Stimulated activated CD8-positive, alpha-beta memory T cell treated with anti-CD3 and anti-CD28 coated beads, Interleukin-2, amount 100 ng/mL, for 48 hours (primary cell): ENCODE data around the gene CCIN.
A peak's percentile ranks its signal among the peaks of the same experiment; 100 is the strongest.

Source experiments
- DNase-seq, 2 donors: peaks; one replicate each; pipeline ENCODE4 v3.0.0-alpha.2; 2020; ENCODE audit warnings: low read depth in 2 of 2

The CCIN gene

DNA sequence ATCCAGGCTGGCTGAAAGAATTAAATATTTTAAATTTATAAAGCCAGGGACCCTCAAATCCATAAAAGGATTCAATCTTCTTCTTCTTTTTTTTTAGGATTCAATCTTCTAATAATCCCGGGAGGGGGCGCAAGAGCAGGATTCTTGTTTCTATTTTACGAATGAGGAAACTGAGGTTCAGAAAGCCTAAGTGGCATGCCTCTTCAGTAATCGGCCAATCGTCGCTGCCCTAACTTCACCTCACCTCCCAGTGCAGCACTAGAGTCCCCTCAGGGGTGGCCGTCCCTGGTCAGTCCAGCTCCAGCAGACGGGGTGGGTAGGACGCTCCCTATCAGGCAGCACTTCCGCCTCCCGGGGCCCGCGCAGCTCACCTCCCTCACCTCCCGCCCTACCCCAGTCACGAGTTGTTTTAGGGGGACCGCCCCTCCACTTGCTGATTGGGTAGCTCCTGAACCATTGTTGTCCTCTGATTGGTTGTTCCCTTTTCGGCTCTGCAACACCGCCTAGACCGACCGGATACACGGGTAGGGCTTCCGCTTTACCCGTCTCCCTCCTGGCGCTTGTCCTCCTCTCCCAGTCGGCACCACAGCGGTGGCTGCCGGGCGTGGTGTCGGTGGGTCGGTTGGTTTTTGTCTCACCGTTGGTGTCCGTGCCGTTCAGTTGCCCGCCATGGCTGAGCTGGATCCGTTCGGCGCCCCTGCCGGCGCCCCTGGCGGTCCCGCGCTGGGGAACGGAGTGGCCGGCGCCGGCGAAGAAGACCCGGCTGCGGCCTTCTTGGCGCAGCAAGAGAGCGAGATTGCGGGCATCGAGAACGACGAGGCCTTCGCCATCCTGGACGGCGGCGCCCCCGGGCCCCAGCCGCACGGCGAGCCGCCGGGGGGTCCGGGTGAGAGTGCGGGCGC lies 21.5 kb downstream of the CCIN start, which contains the start of gene CLTA:
Gene CLTA (plus strand): TSS at position 534 of the 902 bp plus-strand sequence. CDS start 136 bp downstream, at position 670.
- peak; percentile 89 to 91 for DNase-seq

DNA sequence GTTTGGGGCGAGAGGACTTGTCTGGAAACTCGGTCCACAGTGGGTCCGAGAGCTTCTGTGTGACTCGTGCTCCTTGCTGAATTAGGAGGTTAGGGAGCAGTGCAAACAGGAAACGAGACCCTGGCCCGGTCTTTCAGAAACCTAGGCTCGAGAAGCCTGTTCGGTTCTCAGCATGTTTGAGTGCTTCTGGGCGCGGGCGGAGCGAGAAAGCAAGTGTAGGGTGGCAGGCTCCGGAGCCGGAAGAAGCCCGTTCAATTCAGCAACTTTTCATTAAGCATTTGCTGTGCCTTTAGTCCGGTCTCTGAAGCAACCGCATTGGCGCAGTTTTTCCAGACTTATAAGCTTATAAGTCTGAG lies 22.1 kb downstream of the CCIN start:
- peak; percentile 16 to 28 for DNase-seq

DNA sequence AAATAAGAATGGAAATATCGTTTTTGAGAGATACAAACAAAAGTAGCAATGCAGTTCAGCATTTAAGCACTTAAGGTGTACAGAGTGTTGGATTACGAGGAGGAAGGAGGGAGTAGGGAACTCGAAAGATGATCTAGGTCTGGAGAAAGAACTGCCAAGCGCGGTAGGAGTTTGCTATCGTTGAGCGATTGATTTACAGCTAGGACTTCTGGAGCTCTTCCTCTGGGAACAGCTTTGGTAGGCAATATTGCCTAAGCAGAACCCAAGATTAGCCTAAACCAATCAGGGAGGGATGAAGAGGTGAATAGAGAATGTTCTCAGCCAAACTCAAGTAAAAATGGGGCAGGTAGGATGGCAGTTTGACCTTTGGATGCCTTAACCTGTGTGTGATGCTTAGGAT lies 22.5 kb downstream of the CCIN start:
- no peak for DNase-seq

DNA sequence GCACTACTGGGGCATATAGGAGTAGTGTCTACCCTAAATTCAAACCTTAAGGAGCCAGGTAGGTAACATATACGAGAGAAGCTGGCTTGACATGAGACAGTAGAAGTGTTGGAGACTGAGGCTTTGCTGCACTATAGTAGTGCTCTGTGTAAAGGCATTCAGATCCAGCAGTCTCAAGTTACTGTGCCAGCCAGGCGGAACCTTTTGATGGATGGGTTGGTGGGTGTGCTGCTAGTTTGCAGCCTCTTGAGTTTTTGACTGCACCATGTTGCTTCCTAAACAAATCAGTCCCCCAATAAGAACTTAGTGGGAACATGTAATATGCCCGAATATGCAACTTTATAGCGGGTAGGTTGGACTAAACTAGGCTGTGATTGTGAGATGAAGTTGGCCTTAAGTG lies 23.0 kb downstream of the CCIN start:
- DNase-seq, result no peak

DNA sequence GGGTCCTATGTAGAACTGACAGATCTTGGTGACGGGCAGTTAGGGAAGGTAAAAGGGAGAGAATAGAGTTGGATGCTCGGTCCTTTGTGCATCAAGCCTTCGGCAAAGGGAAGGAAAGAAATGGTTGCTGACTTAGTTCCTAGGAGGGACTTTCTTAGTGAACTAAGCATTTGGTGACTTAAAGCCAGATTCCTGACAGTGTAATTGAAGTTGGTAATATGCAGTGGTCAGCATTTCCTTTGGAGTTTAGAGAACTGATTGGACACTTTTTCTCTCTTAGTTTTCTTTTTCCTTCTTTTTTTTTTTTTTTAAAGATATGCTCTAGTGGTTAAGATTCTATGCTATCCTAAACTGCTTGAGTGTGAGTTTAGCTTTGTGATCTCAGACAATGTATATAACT lies 23.8 kb downstream of the CCIN start:
- DNase-seq, result no peak

DNA sequence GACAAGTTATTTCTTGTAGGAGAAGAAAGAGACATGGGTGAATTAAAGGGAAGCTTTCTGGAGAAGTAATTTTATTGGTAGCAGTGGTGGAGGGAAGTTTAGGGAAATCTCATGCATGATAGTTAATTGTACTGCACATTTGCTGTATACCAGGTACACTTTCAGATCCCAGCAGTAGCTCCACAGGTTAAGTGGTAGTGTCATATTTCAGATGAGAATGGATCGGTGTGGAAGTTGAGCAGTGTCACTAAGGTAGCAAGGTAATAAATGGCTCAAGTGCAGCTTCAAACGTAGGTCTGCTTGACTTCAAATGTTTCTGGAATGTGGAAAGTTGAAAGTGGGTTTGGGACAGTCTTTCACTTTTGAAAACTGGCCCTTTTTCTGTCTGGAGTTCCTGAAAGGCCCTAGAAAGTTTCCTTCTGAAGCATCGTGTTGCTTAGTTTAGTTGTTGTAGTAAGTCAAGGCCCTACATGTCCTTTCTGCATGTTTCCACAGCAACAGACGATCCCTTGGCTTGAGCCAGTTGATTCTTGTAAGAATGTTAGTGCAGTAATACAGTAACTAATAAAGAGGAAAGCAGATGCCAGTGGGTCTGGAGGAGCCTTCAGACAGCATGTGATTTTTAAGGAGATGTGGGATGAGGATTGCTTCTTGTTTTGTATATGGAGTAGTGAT lies 25.3 kb downstream of the CCIN start:
- no peak for DNase-seq

DNA sequence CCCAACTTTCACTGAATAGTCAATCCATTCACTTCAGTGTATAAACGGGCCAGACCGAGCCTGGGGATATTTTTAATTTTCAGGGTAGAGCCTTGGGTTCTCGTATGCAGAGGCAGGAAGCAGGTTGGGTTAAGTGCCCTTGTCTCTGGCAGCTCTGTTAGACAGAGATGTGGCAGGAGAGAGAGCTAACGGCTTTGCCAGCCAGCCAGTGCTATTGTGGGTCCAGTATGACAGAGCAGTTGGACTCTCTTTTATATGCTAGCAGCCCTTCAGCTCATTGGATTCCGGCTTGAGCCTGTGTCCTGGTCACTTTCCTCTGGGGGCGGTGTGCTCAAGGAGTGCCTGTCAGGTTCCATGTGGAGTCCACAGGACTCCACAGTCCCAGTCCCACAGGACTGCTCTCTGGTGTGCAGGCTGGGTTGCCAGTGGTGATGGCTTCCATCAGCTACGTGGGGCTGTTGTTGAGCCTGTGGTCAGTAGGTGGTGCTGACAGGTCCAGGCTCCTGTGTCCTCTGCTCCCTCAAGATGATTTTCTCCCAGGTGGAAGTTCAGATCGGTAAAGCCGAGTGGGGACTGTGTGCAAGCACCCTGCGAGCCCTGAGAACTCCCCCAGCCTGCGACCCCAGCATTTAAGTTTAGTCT lies 35.8 kb downstream of the CCIN start:
- no peak for DNase-seq

DNA sequence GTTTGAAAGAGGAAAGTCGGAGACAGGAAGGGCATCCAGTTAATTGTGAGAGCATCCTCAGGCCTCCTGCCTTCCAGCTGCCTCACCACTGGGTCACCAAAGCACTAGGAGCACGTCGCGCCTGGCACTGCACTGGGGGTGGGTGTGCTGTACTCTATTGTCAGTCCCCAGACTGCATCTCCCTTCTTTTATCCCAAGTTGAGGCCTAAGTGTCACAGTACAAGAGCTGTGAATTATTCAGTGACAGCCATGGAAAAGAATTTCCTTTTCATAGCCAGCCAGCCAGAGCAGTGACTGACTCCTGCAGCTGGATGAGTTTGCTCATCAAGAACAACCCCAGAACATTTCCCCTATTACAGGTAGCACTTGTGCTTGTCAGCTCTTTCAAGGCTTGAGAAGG lies 37.8 kb downstream of the CCIN start:
- DNase-seq, result no peak

DNA sequence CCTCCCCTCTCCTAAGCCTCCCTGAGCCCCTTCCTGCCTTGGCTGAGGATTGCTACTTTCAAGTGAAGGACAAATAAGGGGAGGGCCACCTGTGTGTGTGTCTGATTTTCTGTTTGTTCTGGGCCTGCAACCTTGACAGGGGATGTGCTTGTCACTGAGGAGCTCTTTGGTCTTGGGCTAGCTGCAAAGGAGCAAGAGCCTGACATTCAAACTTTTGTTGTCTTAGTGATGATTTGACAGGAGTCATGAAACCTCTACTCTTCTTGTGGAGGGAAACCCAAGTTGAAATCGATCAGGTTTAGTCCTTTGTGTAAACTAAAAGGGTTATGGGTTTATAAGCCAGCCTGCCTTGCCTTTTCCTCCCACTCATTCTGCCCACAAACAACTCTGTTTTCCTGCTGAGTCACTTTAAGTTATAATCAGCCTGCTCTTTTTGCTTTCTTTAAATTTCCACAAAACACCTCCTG lies 38.4 kb downstream of the CCIN start:
- DNase-seq, result no peak

DNA sequence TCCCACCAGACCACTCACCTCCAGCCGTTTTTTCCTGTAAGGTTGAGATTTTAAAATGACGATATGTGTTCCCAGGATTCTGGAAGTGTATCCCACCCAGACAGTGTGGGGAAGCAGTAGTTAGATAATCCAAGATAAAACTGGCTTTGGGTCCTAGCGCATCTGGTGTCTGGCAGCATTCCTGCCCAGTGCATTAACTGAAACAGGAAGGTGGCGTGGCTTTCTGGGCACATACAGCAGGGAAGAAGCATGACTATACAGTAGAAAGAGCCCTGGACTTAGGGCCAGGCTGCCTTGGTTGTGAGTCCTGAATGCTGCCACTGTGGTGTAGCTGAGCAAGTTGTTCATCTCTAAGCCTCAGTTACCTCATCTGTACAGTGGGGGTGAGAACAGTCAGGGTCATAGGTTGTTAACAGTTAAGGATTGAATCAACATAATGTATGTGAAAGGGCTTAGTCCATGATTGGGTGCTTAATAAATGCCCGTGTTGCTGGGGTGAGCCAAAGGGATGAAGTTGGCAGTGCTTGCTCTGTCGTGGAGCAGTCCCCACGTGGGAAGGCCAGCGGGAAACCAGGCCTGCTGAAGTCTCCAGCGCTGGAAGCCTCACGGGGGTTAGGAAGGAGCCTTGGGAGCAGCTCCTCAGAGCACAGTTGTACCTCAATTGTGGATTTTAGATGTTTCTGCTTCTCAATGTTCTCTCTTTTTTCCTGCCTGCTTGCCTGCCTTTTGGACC lies 39.5 kb downstream of the CCIN start:
- DNase-seq, result no peak

DNA sequence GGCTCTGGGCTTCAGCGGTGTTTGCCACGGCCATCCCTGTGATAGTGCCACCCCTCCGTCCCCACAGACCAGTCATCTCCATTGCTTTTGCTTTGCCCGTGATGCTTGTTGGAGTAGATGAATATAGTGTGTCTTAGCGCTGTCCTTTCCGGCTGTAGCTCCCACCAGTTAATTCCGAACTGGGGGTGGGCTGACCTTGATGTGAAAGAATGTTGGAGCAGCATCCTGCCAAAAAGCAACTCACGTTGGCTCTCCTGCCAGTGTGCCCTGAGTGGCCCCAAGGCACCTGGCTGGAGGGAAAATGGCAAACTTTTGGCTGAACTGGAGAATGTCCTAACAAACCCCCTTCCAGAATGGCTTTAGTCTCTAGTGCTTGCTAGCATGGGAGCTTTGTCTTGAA lies 41.5 kb downstream of the CCIN start:
- no peak for DNase-seq

DNA sequence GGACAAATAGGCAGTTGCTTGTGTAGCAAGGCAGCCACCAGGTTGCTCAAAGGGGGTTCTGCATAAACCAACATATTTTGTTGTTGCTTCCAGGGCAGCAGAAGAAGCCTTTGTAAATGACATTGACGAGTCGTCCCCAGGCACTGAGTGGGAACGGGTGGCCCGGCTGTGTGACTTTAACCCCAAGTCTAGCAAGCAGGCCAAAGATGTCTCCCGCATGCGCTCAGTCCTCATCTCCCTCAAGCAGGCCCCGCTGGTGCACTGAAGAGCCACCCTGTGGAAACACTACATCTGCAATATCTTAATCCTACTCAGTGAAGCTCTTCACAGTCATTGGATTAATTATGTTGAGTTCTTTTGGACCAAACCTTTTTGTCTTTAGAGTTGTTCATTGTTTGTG lies 42.3 kb downstream of the CCIN start:
- DNase-seq, result no peak

DNA sequence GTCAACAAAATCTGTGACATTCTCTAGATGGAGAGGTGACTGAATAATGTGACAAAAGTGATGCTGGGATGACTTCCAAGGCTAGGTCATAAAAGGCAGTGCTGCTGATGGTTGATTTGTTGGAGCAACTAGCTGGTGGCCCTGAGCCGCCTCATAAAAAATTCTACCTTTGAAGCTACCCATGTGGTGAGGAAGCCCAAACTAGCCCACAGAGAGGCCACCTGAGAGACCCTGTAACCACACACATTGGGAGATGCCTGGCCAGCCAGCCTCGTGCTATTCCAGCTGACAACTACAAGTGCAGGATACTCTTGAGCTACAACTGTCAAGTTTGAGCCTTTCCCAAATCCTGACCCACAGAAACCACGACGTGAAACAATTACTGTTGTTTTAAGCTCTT lies 44.2 kb downstream of the CCIN start:
- DNase-seq, result no peak

DNA sequence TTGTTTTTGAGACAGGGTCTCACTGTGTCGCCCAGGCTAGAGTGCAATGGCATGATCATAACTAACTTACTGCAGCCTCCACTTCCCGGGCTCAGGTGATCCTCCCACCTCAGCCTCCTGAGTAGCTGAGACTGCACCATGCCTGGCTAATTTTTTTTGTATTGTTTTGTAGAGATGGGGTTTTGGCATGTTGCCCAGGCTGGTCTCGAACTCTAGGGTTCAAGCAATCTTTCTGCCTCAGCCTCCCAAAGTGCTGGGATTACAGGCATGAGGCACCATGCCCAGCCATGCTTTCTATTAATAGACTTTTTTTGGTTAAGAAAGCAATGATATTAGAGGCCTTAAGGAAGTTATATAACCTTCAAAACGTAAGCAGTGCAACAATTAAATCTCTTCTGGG lies 44.8 kb downstream of the CCIN start:
- DNase-seq, result no peak

DNA sequence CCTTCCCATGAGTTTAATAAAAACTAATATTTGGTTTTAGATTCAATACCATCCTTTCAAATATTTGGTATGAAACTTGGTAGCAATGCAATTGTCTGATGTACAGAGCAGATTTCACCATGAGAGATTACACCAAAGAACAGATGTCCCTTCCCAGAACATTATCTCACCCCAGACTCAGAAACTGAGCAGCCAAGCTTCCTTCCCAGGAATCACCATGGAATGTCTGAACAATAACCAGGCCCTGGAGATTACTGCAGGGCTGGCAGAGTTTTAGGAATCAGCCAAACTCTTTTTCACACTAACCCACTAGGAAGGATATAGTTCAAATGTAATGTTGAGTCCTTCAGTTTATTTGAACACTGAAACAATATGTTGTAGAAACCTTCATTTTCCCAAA lies 45.4 kb downstream of the CCIN start:
- DNase-seq, result no peak

DNA sequence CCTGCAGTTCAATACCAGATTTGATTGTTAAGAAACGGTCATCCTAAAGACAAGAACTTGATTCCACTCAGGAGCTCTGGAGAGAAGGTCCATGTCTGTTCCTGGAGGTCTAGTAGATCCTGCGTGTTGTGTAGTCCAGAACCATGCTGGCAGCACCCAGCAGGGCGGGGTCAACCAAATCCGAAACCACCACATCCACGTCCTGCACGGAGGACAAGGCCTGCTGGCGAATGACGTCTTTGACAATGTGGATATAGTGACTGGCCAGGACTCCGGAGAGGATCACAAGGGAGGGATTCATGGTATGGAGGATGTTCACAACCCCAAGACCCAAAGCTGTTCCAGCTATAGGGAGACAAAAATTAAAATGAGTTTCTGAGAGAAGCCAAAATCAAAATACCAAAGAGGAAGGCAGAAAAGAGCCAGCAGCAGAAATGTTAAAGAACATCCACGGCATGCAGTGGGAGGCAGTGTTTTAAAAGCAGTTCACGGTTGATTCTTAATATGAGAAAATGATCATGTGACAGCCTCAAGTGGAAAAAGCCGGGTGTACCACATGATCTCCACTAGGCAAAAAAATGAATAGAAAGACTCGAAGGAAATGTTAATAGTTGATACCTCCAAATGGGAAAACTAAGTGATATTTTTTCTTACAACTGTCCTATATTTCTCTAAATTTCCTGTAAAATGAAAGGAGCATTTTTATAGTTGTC lies 48.2 kb downstream of the CCIN start:
- DNase-seq, result no peak

DNA sequence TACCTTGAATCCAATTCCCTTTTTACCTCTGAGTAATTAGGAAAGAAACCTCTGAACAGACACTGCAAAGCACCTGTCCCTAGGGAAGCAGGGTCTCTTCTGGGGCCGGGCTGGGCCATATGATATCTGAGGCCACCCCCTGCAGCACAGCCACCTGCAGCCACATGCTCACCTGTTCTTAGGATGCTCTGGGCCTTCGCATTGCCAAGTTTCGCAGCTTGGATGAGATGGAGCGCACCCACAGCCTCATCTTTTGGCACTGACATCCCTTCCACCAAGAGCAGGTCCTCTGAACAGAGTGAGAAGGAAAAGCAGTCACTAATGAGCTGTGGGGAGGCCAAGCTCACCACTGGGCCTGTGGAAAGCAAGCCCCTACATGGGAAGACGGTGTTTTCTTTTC lies 48.8 kb downstream of the CCIN start:
- DNase-seq, result no peak

DNA sequence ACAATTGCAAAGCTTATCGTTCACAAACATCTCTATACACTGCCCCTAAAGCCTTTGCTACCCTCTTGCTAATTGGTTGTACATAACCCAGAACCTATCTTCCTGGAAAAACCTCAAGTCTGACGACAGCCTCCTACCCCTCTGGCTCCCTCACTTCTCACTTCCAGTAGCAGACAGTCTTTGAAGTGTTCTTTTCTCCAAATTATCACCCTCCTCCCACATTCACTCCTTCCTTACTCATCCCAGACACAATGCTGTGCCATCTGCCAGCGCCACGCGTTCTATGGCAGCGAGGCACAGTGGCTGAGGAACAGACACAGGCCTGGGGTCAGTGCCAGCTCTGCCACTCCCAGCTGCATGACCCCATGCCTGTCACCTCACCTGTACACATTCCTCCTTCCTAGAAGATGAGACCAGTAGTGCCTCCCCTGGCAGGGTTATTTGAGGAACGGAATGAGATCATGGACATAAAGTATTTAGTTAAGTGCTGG lies 49.3 kb downstream of the CCIN start:
- no peak for DNase-seq
